Suprapubic skin (tissue), 4 donors: ENCODE results near the gene RILPL2. TPM values are rescaled to one million over a fixed set of nuclear protein-coding genes. Genes with fewer than 3 reads are reported as not detected.

Experiments used
- DNase-seq, 2 donors: peaks; one replicate each; pipeline ENCODE4 v3.0.0-alpha.2; 2019; ENCODE audit warnings: low spot score in 2 of 2
- H3K27ac ChIP-seq: fragments of 200-600 bp; sonication (generic); one replicate; pipeline ENCODE4 v1.5.1; 2019
- H3K27me3 ChIP-seq: fragments of 200-600 bp; sonication (generic); one replicate; pipeline ENCODE4 v1.5.1; 2019
- H3K36me3 ChIP-seq: fragments of 200-600 bp; sonication (generic); one replicate; pipeline ENCODE4 v1.5.1; 2019
- H3K4me1 ChIP-seq: fragments of 200-600 bp; sonication (generic); one replicate; pipeline ENCODE4 v1.5.1; 2019
- H3K4me3 ChIP-seq: fragments of 200-600 bp; sonication (generic); one replicate; pipeline ENCODE4 v1.5.1; 2019; ENCODE audit warnings: mild to moderate bottlenecking
- H3K9me3 ChIP-seq: fragments of 200-600 bp; sonication (generic); one replicate; pipeline ENCODE4 v1.5.1; 2019
- EP300 ChIP-seq: sonication (generic); formaldehyde crosslinking; IDR thresholded peaks from one replicate; pipeline ENCODE4 v1.6.1; 2017; ENCODE audit warnings: antibody characterized with exemption
- POLR2A ChIP-seq, 2 donors: fragments of 450-650 bp; IDR thresholded peaks; one replicate each; pipeline ENCODE4 v1.6.1; 2017; ENCODE audit warnings: antibody characterized with exemption in 2 of 2, mild to moderate bottlenecking in 2 of 2, moderate library complexity in 2 of 2
- POLR2AphosphoS5 ChIP-seq, 3 donors: sonication (generic); formaldehyde crosslinking; IDR thresholded peaks; one replicate each; pipeline ENCODE4 v1.6.1; 2017; ENCODE audit warnings: antibody characterized with exemption in 3 of 3
- WGBS: methylation state at CpG from one replicate; pipeline ENCODE4 v1.1.5; 2018; 5-methylcytosine and 5-hydroxymethylcytosine counted together
- total RNA-seq, 4 donors: library from RNA; depleted of rRNA; stranded (reverse); fragments of >200 nt; gene quantifications; one replicate each; pipeline ENCODE4 v1.1.0, GENCODE V29; 2016
- TF ChIP-seq, protein P1 (sequence below), 2 donors: fragments of 200-600 bp in 1 of 2; fragments of 450-650 bp in 1 of 2; sonication (generic) in 1 of 2; IDR thresholded peaks; one replicate each; pipeline ENCODE4 v1.5.1; 2016 to 2019; ENCODE audit warnings: antibody characterized with exemption in 2 of 2, mild to moderate bottlenecking in 1 of 2, moderate library complexity in 1 of 2

The RILPL2 gene
- total RNA-seq, 4 donors from 2014 or later = 3.2 to 6.1 (median 4.3) TPM

DNA sequence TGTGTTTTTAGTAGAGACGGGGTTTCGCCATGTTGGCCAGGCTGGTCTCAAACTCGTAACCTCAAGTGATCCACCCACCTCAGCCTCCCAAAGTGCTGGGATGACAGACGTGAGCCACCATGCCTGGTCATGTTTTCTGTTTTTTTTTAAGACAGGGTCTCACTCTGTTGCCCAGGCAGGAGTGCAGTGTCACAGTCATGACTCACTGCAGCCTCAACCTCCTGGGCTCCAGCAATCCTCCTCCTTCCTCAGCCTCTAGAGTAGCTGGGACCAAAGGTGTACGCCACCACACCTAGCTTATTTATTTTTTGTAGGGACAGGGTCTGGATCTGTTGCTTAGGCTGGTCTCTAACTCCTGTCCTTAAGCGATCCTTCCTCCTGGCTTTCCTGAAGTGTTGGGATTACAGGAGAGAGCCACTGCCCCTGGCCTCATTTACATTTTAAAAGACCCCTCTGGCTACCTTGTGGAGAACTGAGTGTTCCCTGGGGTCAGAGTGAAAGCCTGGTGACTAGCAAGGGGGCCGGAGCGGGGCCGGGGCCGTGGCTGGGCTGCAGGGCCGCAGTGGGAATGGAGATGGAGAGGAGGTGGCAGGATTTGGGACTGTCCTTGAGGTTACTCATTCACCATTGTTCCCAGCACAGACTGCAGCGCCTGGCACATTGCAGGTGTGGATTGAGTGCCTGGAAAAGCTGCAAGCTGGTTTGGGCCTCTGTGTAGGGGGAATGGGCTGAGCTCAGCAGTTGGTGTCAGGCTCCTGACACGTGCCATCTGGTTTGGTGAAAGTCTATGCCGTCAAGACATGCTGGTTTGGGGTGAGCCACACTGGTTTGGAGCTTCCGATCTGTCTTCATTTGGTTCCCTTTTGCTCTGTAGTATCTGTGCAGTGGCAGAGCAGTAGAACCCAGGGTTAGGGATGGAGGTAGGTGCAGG is 34.5 kb downstream of the RILPL2 start:
- DNase-seq = no peak
- WGBS = 88% methylated on average over 15 of the region's 15 CpGs
- TF ChIP-seq EP300 = no peak
- TF ChIP-seq POLR2AphosphoS5 (IDR thresholded peaks at IDR 0.05) = no peak
- TF ChIP-seq POLR2A (IDR thresholded peaks at IDR 0.05) = no peak
- TF ChIP-seq, protein P1, sequence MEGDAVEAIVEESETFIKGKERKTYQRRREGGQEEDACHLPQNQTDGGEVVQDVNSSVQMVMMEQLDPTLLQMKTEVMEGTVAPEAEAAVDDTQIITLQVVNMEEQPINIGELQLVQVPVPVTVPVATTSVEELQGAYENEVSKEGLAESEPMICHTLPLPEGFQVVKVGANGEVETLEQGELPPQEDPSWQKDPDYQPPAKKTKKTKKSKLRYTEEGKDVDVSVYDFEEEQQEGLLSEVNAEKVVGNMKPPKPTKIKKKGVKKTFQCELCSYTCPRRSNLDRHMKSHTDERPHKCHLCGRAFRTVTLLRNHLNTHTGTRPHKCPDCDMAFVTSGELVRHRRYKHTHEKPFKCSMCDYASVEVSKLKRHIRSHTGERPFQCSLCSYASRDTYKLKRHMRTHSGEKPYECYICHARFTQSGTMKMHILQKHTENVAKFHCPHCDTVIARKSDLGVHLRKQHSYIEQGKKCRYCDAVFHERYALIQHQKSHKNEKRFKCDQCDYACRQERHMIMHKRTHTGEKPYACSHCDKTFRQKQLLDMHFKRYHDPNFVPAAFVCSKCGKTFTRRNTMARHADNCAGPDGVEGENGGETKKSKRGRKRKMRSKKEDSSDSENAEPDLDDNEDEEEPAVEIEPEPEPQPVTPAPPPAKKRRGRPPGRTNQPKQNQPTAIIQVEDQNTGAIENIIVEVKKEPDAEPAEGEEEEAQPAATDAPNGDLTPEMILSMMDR (IDR thresholded peaks at IDR 0.05) = no peak
- Histone ChIP-seq H3K4me1 (peaks cover 35% of the 10 kb centered on the region), H3K9me3 (no peaks in the 10 kb centered on the region), H3K4me3 (no peak overlapping the region), H3K36me3 (peaks cover 82% of the 10 kb centered on the region), H3K27ac (no peak overlapping the region), H3K27me3 (no peaks in the 10 kb centered on the region)

DNA sequence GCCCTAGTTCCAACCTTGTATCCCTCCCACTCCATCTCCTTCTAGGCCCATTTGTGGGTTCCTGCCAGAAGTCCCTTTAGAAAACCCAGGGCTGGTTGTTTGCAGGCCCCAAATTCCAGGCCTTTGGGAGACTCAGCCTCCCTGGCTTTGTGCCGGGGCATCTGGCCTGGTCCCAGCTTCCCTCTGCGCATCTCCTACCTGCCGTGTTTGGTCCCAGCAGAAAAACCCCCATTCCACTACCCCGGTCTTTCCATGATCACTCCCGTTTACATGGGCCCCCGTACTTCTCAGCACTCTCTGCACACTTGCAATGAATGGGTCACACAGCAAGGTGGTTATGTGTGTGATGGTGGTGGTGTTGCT is 37.2 kb downstream of the RILPL2 start:
- TF ChIP-seq POLR2AphosphoS5 (IDR thresholded peaks at IDR 0.05) = no peak
- no peak overlapping the region for H3K4me3 ChIP-seq
- H3K27me3 ChIP-seq = no peaks in the 10 kb centered on the region
- no peaks in the 10 kb centered on the region for H3K9me3 ChIP-seq
- WGBS = 76% methylated on average over 6 of the region's 6 CpGs
- peaks cover 43% of the 10 kb centered on the region for H3K4me1 ChIP-seq
- H3K36me3 ChIP-seq = peaks cover 82% of the 10 kb centered on the region
- peak overlapping the region; percentile 38 for H3K27ac ChIP-seq
- no peak for DNase-seq

DNA sequence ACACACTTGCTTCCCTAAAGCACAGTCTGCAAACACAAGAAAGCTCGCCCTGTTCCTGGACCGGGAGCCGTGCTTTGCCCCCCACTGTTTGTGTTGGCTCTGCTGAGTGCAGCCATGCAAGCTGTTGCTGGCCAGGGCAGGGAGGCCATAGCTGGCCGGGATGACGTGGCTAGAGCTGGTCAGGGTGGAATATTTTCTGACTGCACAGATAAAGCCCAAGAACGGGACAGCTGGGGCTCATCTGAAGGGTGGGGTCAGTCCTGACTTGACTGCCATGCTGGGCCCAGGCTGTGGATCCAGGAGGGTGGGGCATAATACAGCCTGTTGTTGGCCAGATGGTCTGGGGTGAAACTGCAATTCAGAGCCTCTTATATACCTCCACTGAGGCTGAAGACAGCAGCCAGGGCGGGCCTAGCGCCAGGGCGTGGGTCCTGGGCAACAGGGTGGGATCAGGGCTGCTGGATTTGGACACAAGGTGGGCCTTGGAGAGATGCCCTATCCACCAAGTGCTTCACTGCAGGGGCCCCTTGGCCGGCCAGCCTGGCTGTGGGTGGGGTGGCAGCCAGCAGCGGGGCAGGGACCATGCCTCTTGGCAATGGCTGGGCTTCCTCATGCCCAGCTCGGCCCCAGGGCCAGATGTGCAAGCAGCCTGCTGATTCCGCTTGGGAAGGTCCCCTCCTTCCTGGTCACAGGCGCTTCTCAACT is 37.8 kb downstream of the RILPL2 start:
- TF ChIP-seq POLR2A (IDR thresholded peaks at IDR 0.05) (no peak), EP300 (no peak)
- TF ChIP-seq, protein P1 (IDR thresholded peaks at IDR 0.05) = no peak
- Histone ChIP-seq H3K36me3 (peaks cover 78% of the 10 kb centered on the region), H3K4me3 (no peak overlapping the region), H3K27me3 (no peaks in the 10 kb centered on the region), H3K4me1 (peaks cover 43% of the 10 kb centered on the region), H3K27ac (peak overlapping the region; percentile 62), H3K9me3 (no peaks in the 10 kb centered on the region)
- 75% methylated on average over 12 of the region's 14 CpGs for WGBS
- no peak for DNase-seq

DNA sequence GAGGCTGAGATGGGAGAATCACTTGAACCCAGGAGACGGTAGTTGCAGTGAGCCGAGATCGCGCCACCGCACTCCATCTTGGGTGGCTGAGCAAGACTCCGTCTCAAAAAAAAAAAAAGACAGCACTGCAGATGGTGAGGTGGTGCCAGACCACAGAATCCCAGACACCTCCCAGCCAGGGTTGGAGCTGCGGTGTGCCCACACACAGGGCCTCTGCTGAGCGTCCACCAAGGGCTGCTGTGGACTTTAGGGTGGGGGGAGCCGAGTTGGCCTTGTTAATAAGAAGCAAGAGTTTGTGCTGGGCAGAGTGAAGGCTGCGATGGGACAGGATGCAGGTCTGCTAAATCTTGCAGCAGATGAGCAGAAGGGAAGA is 38.3 kb downstream of the RILPL2 start:
- Histone ChIP-seq H3K4me1 (peaks cover 43% of the 10 kb centered on the region), H3K36me3 (peaks cover 77% of the 10 kb centered on the region), H3K9me3 (no peaks in the 10 kb centered on the region), H3K27ac (peak overlapping the region; percentile 62), H3K27me3 (no peaks in the 10 kb centered on the region), H3K4me3 (no peak overlapping the region)
- DNase-seq = no peak
- TF ChIP-seq POLR2AphosphoS5 (IDR thresholded peaks at IDR 0.05) (no peak), POLR2A (IDR thresholded peaks at IDR 0.05) (no peak), EP300 (no peak)
- TF ChIP-seq, protein P1 (IDR thresholded peaks at IDR 0.05) = no peak
- WGBS = 57% methylated on average over 10 of the region's 10 CpGs

DNA sequence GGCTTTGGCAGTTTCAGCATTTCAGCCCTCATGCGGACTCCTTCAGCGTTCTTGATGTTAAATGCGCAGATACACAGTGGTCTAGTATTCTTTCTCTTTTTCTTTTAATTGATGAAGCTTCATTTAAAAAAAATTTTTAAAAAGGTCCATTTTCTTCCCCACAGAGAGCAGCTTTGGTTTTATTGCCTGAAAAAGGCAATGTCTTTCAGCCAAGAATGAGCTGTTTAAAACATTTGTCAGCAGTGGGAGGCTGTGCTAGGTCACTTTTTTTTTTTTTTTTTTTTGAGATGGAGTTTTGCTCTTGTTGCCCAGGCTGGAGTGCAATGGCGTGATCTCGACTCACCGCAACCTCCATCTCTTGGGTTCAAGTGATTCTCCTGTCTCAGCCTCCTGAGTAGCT is 39.1 kb downstream of the RILPL2 start:
- WGBS = 81% methylated on average over 6 of the region's 6 CpGs
- peaks cover 48% of the 10 kb centered on the region for H3K4me1 ChIP-seq

More for the DNA sequence above, 39.1 kb downstream of the RILPL2 start:
- Histone ChIP-seq H3K36me3 (peaks cover 76% of the 10 kb centered on the region), H3K9me3 (no peaks in the 10 kb centered on the region), H3K4me3 (no peak overlapping the region), H3K27me3 (no peaks in the 10 kb centered on the region), H3K27ac (no peak overlapping the region)
- DNase-seq = no peak
- TF ChIP-seq EP300 (no peak), POLR2A (IDR thresholded peaks at IDR 0.05) (no peak), POLR2AphosphoS5 (IDR thresholded peaks at IDR 0.05) (no peak)
- TF ChIP-seq, protein P1 (IDR thresholded peaks at IDR 0.05) = no peak
